Neural progenitor cell (in vitro differentiated cells): ENCODE measurements around the gene FRMPD4.

Experiments
- EZH2phosphoT487 ChIP-seq: fragments of 200-600 bp; sonication (generic); IDR thresholded peaks from 2 replicates; pipeline ENCODE4 v1.6.1; 2017; ENCODE audit warnings: antibody characterized with exemption
- TF ChIP-seq, protein P1 (sequence below): fragments of 200-600 bp; sonication (generic); IDR thresholded peaks from 2 replicates; pipeline ENCODE4 v1.5.1; 2017; ENCODE audit warnings: antibody characterized with exemption, mild to moderate bottlenecking

GRCh38 chrX:12153741-12154140, 15.5 kb downstream of the FRMPD4 start:
- TF ChIP-seq, protein P1, sequence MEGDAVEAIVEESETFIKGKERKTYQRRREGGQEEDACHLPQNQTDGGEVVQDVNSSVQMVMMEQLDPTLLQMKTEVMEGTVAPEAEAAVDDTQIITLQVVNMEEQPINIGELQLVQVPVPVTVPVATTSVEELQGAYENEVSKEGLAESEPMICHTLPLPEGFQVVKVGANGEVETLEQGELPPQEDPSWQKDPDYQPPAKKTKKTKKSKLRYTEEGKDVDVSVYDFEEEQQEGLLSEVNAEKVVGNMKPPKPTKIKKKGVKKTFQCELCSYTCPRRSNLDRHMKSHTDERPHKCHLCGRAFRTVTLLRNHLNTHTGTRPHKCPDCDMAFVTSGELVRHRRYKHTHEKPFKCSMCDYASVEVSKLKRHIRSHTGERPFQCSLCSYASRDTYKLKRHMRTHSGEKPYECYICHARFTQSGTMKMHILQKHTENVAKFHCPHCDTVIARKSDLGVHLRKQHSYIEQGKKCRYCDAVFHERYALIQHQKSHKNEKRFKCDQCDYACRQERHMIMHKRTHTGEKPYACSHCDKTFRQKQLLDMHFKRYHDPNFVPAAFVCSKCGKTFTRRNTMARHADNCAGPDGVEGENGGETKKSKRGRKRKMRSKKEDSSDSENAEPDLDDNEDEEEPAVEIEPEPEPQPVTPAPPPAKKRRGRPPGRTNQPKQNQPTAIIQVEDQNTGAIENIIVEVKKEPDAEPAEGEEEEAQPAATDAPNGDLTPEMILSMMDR = no peak
- TF ChIP-seq EZH2phosphoT487 = no peak
